ENCODE results near the gene UNC93B1.
"Not testable (repeated sequence)": the region's sequence is repeated elsewhere in the genome, so short reads cannot be mapped to it uniquely, and the experiment has no call there.

The UNC93B1 gene

GRCh38 chr11:67995129-67995528, 8.8 kb downstream of the UNC93B1 start:
- DNase-seq (ENCODE audit: insufficient read length, low spot score); FAIRE-seq: not testable (repeated sequence)

DNA sequence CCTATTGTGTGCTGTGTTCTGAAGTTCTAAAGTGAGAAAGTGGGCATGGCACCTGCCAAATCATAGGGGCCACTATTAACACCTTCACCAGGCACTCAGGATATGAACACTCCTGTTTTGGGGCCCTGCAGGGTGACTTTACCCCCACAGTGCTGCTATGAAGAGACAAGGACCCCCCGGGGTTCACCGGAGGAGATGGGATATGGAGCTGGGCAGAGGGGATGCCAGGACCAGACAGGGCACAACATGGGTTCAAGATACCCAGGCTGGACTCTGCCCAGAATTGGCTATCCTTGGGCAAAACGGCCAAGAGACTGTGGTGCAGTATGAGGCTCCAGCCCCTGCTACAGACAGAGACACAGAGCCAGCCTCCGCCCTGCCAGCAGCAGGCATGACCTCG, 9.5 kb downstream of the UNC93B1 start:
- DNase-seq (ENCODE audit: insufficient read length, low spot score); FAIRE-seq: not testable (repeated sequence)

DNA sequence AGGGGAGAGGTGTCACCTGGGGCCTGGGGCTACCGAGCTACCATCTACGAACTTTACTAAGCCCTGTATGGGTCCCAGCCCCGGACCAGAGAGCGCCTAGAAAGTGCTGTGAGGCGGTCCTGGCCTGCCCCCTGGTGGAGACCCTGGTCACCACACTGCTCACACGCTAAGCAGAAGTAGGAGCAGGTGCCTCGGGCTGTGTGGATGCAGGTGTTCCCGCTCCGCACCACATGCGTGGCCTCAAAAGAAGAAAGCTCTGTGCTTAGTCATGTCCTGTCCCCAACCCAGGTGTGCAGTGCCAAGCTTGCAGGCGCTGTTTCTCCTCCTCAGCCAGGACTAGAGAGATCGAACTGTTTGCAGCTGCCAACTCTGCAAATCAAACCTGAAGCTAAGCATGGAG, 10.1 kb downstream of the UNC93B1 start:
- DNase-seq (ENCODE audit: insufficient read length, low spot score), result not testable (repeated sequence)

GRCh38 chr11:67991347-67992121, 12.4 kb downstream of the UNC93B1 start:
- not testable (repeated sequence) for DNase-seq (ENCODE audit: insufficient read length, low spot score); FAIRE-seq

More for the DNA sequence above, 10.1 kb downstream of the UNC93B1 start:
- FAIRE-seq, result not testable (repeated sequence)

DNA sequence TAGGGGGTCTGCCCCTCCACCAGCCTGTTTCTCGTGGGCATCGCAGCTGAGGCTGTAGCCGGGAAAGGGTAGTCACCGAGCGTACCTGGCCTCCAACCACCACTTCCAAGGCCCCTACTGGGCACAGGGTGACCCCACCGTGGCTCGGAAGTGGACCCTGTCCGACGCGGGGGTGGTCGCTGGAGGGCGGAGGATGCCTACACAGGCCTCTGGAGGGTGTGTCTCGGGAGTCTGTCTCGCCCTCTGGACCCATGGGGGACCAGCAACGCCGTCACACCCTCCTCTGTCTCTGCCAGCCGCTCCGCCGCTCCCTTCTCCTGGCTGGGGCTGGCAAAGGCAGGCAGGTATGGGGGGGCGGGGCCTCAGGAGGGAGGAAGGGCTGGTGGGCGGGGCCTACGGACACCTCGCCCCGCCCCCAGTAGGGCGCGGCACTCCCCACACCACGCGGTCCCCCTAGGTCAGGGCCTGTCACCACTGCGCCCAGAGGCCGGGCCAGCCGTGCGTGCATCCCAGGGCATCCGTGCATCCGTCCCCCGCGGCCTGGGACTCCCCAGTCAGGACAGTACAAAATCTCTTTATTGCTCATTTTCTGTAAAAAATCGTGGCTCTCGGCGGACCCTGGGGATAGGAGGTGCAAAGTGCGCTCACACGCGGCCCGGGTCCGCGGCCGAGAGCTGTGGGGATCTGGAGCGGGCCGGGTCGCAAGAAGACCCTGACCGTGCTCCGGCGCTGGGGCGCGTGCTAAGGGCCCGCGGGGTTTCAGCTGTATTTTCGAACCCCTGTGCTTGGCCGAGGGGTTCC, 13.2 kb downstream of the UNC93B1 start:
- FAIRE-seq; DNase-seq (ENCODE audit: insufficient read length, low spot score): not testable (repeated sequence)

DNA sequence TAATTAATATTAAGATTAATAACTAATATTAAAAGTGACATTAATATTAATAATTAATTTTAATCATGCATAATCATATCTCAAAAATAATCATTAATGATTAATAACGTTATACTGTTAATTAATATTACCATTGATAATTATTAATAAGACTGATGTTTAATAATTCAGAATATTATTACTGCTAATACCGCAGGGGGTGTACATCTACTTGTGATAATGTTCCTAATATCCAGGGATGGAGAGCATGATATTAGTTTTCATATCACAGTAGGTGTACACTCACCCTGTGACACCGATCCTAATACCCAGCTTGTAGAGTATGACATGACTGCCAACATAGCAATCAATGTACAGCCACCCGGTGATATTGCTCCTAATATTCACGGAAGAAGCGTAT, 18.6 kb downstream of the UNC93B1 start:
- not testable (repeated sequence) for DNase-seq (ENCODE audit: insufficient read length, low spot score); FAIRE-seq

DNA sequence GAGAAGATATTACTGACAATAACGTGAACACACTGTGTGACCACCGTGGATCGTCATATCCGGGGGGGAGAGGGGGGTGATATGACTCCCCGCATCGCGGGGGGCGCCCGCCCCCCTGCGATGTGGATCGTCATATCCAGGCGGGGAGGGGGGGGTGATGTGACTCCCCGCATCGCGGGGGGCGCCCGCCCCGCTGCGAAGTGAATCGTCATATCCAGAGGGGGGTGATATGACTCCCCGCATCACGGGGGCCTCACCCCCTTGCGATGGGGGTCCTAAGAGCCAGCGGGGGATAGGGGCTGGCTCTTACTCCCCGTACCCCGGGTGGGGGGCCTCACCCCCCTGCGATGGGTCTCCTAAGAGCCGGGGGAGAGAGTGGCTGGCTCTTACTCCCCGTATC, 19.9 kb downstream of the UNC93B1 start:
- DNase-seq (ENCODE audit: insufficient read length, low spot score) (no peak), FAIRE-seq (no peak)

- DNase-seq (ENCODE audit: insufficient read length, low spot score); FAIRE-seq: not testable (repeated sequence)
Observed at GRCh38 chr11:67982255-67982857, 21.5 kb downstream of the UNC93B1 start.

DNA sequence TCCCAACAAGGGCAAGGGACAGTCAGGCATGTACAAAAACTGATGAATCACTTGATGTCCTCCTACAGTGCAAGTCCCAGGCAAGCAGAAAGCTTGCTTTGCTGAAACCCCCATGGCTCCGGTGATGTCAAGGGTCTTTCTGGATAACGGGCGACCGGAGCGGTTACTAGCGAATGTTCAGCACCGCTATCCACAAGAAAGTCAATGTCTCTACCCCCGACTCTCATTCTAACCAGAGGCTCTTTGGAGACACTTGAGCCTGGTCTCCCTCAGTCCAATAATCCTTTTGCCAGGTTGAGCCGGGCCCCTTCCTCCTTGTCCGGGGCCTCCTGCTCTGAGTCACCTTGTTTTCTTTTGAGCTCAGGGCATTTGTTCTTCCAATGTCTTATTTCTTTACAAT, 22.7 kb downstream of the UNC93B1 start:
- FAIRE-seq; DNase-seq (ENCODE audit: insufficient read length, low spot score): not testable (repeated sequence)

GRCh38 chr11:67978766-67979418, 25.0 kb downstream of the UNC93B1 start:
- not testable (repeated sequence) for DNase-seq (ENCODE audit: insufficient read length, low spot score)

GRCh38 chr11:67974746-67975145, 29.2 kb downstream of the UNC93B1 start:
- not testable (repeated sequence) for DNase-seq (ENCODE audit: insufficient read length, low spot score); FAIRE-seq

More at GRCh38 chr11:67978766-67979418, 25.0 kb downstream of the UNC93B1 start:
- FAIRE-seq, result not testable (repeated sequence)

DNA sequence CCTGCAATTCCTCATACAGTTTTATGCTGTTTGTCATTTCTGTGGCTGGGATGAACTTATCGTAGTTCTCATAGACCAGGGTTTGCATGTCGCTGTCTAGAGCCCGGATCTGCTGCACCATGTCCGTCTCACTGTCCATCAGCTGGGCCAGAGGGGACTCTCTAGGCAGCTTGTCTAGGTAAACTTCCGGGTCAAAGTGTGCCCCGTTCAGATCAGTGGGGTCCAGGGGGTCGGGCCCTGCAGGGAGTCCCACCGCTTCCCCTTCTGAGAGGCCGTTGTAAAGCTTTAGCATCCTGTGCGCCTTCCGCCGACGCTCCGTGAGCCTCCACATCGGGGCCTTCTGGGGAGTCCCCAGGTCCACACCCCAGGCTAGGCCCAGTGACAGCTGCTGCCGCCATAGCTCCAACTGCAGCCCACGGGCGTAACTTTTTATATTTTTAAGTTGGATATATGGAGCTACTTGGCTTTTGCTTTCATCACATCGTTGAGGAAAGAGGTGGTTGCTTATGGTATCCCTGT, 38.0 kb downstream of the UNC93B1 start:
- not testable (repeated sequence) for FAIRE-seq

DNA sequence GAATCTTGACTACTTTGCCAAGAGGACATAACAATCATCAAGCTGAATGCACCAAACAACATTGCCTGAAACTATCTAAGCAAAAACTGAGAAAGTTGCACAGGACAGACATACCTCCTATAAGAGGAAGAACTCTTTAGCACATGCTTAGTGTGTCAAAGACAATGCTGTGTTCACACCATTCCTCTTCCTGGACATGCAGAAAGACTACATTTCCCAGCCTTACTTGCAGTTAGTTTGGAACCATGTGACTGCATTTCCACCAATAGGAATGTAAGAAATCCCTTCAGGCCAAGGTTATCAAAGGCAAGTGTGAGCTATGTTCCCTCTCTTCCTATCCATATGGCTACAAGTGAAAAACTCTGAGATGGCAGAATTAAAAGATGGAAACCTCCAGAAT, 39.2 kb downstream of the UNC93B1 start:
- DNase-seq (ENCODE audit: insufficient read length, low spot score); FAIRE-seq: not testable (repeated sequence)

More for the DNA sequence above, 38.0 kb downstream of the UNC93B1 start:
- not testable (repeated sequence) for DNase-seq (ENCODE audit: insufficient read length, low spot score)

GRCh38 chr11:67963879-67964278, 40.0 kb downstream of the UNC93B1 start:
- DNase-seq (ENCODE audit: insufficient read length, low spot score); FAIRE-seq: not testable (repeated sequence)

- DNase-seq (ENCODE audit: insufficient read length, low spot score); FAIRE-seq: not testable (repeated sequence)
Observed at GRCh38 chr11:67963217-67963616, 40.7 kb downstream of the UNC93B1 start.

DNA sequence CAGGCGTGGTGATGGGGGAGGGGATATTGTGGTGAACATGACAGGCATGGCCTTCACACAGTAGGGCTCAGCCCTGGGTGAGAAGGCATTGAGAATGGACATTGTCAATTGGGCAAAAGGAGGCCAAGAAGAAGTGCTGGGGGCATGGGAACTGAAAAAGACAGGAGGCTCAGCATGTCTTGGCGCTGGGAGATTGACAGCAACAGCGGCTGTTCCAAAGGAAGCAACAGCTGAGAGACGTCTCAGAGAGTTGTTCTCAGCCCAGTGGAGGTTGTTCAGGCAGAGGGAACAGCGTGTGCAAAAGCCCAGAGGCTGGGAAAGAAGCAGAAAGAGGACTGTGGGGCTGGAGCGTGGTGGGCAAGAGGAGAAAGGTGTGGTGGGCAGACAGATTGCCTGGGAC, 47.7 kb downstream of the UNC93B1 start:
- not testable (repeated sequence) for FAIRE-seq

DNA sequence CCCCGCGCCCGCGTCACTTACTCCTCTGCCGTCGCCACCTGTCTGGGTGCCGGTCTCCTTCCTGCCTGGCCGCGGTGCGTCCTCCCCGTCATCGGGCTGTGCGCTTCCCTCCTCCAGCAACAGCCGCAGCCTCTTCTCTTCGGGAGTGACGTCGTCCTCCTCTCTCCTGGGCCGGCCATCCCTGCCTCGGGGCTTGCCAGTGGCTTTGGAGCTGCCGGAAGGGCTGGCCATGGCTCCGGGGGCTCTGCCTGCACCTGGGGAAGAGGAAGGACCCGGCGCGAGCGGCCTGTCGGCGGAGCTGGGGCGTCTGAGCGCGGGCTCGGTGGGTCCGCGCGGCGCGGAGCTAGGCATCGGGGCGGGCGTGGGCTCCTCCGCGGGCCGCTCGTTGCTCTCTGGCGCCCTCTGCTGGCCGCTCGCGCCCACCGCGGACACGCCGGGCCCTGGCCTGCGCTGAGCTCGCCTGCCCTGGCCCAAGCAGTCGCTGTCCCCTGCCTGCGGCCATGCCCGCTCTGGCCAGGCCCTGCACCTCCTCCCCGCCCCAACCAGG, 48.4 kb downstream of the UNC93B1 start:
- peak; percentile 76 for DNase-seq (ENCODE audit: insufficient read length, low spot score)
- not testable (repeated sequence) for FAIRE-seq

More for the DNA sequence above, 47.7 kb downstream of the UNC93B1 start:
- not testable (repeated sequence) for DNase-seq (ENCODE audit: insufficient read length, low spot score)

DNA sequence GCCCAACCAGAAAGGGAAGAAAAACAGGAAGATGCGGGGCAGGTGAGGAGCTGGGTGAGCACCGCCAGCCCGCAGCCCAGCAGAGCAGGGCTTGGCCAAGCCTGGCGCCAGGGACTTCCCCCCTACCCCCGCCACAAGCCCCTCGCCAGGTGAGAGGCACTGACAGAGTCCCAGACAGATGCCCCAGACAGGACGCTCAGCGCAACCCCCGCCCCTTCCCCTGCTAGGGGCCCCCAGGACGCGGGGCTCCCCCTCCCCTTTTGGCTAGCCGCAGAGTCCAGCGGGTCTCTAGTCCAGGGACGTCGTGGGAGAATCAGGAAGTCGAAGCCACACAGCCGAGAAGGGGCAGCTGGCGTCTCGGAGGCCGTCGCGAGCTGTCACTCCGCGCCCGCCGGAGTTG, 48.9 kb downstream of the UNC93B1 start:
- DNase-seq (ENCODE audit: insufficient read length, low spot score); FAIRE-seq: not testable (repeated sequence)

- FAIRE-seq; DNase-seq (ENCODE audit: insufficient read length, low spot score): not testable (repeated sequence)
Observed at GRCh38 chr11:67954251-67954650, 49.6 kb downstream of the UNC93B1 start.

DNA sequence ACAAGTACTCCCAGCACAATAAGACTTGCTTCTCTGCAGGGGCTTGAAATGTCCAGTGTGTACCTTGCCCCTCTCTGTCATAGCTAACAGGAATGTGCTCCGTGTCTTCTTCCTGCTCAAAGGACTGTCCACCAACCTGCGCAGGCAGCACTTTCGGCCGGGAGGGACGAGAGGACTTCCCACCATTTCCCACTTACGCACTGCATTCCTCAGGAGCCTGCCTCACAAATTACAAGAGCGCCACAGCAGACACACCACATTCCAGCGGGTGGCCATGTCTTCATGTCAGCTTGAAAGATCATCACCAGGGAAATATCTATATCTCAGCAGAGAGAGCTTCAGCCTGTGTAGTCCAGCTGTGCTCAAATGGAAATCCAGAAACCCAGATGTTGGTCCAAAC, 53.2 kb downstream of the UNC93B1 start:
- not testable (repeated sequence) for DNase-seq (ENCODE audit: insufficient read length, low spot score); FAIRE-seq
